ENCODE measurements around the gene P2RX6.

GRCh38 chr22:20994902-20995241 lies 20.1 kb upstream of the P2RX6 start:
- TF ChIP-seq POLR2AphosphoS5 (IDR thresholded peaks at IDR 0.05) = peak in 1 of 4 donors; percentile 5
- TF ChIP-seq CTCF (IDR thresholded peaks at IDR 0.05) = no peak
- TF ChIP-seq EP300 (IDR thresholded peaks at IDR 0.05) = no peak
- TF ChIP-seq POLR2A (IDR thresholded peaks at IDR 0.05) = no peak
